Testis (tissue), 2 donors: ENCODE data around the gene H1-8.

Experiments used
- CTCF ChIP-seq, 3 experiments: fragments of 450-650 bp in 2 of 3; fragments of 200-600 bp in 1 of 3; sonication (generic) in 1 of 3; IDR thresholded peaks; one replicate each; pipeline ENCODE4 v1.5.1; 2016 to 2019; ENCODE audit warnings: antibody characterized with exemption in 3 of 3, mild to moderate bottlenecking in 2 of 3, moderate library complexity in 1 of 3
- POLR2A ChIP-seq: fragments of 450-650 bp; IDR thresholded peaks from one replicate; pipeline ENCODE4 v1.6.1; 2017; ENCODE audit warnings: antibody characterized with exemption, mild to moderate bottlenecking, moderate library complexity

- TF ChIP-seq CTCF (IDR thresholded peaks at IDR 0.05) (no peak), POLR2A (no peak)
These were observed 51.4 kb downstream of the H1-8 start for GRCh38 chr3:129594409-129594808.
